Loucy (cell line): ENCODE measurements around the gene GRHL3.
"Not testable (repeated sequence)": the region's sequence is repeated elsewhere in the genome, so short reads cannot be mapped to it uniquely, and the experiment has no call there.

Experiments used
- H2AFZ ChIP-seq: fragments of 200-600 bp; sonication (generic); 2 replicates; pipeline ENCODE4 v1.6.0; 2016; ENCODE audit warnings: antibody characterized with exemption, mild to moderate bottlenecking, low read length, moderate library complexity
- H3F3A ChIP-seq: fragments of 200-600 bp; 2 replicates; pipeline ENCODE4 v1.6.0; 2016; ENCODE audit warnings: antibody characterized with exemption, low read depth, mild to moderate bottlenecking
- H3K27me3 ChIP-seq: fragments of 200-600 bp; sonication (generic); 2 replicates; pipeline ENCODE4 v1.6.1; 2014; ENCODE audit warnings: low read length, mild to moderate bottlenecking; ENCODE audit not compliant: insufficient read depth, poor library complexity, severe bottlenecking
- H3K36me3 ChIP-seq: fragments of 200-600 bp; sonication (generic); 2 replicates; pipeline ENCODE4 v1.6.1; 2016; ENCODE audit warnings: low read length; ENCODE audit not compliant: insufficient read depth
- H3K4me1 ChIP-seq: fragments of 200-600 bp; sonication (generic); 2 replicates; pipeline ENCODE4 v1.5.1; 2014; ENCODE audit warnings: low read length, mild to moderate bottlenecking; ENCODE audit not compliant: insufficient read depth, poor library complexity, severe bottlenecking
- H3K4me2 ChIP-seq: fragments of 200-600 bp; sonication (generic); 2 replicates; pipeline ENCODE4 v1.6.0; 2014; ENCODE audit warnings: antibody characterized with exemption, low read length, low read depth, mild to moderate bottlenecking; ENCODE audit not compliant: poor library complexity, severe bottlenecking
- H3K4me3 ChIP-seq: fragments of 200-600 bp; sonication (generic); 2 replicates; pipeline ENCODE4 v1.5.1; 2014; ENCODE audit warnings: low read length, mild to moderate bottlenecking, mixed read lengths; ENCODE audit not compliant: poor library complexity, severe bottlenecking
- H3K79me2 ChIP-seq: fragments of 200-600 bp; sonication (generic); 2 replicates; pipeline ENCODE4 v1.6.1; 2014; ENCODE audit warnings: low read length; ENCODE audit not compliant: insufficient read depth
- H3K9ac ChIP-seq: fragments of 200-600 bp; sonication (generic); 2 replicates; pipeline ENCODE4 v1.6.0; 2014; ENCODE audit warnings: mild to moderate bottlenecking, low read depth, low read length, moderate library complexity; ENCODE audit not compliant: poor library complexity, severe bottlenecking
- H3K9me2 ChIP-seq: fragments of 200-600 bp; sonication (generic); replicated peaks from 2 replicates; pipeline ENCODE4 v1.6.1; 2016; ENCODE audit warnings: low read depth, low read length, mixed read lengths
- H3K9me3 ChIP-seq: fragments of 200-600 bp; sonication (generic); 2 replicates; pipeline ENCODE4 v1.6.1; 2014; ENCODE audit warnings: mild to moderate bottlenecking, antibody characterized with exemption, low read length, low read depth; ENCODE audit not compliant: insufficient read depth
- H4K20me1 ChIP-seq: fragments of 200-600 bp; sonication (generic); 2 replicates; pipeline ENCODE4 v1.6.0; 2014; ENCODE audit warnings: antibody characterized with exemption, low read length, mild to moderate bottlenecking; ENCODE audit not compliant: insufficient read depth, poor library complexity, severe bottlenecking
- EZH2phosphoT487 ChIP-seq: fragments of 200-600 bp; IDR thresholded peaks from 2 replicates; pipeline ENCODE4 v1.6.1; 2018; ENCODE audit warnings: antibody characterized with exemption, mild to moderate bottlenecking, moderate library complexity, borderline replicate concordance
- TF ChIP-seq, protein P1 (sequence below): fragments of 200-600 bp; sonication (generic); conservative IDR thresholded peaks from 2 replicates; pipeline ENCODE4 v1.5.1; 2014; ENCODE audit warnings: mild to moderate bottlenecking, antibody characterized with exemption, low read length

The GRHL3 gene

DNA sequence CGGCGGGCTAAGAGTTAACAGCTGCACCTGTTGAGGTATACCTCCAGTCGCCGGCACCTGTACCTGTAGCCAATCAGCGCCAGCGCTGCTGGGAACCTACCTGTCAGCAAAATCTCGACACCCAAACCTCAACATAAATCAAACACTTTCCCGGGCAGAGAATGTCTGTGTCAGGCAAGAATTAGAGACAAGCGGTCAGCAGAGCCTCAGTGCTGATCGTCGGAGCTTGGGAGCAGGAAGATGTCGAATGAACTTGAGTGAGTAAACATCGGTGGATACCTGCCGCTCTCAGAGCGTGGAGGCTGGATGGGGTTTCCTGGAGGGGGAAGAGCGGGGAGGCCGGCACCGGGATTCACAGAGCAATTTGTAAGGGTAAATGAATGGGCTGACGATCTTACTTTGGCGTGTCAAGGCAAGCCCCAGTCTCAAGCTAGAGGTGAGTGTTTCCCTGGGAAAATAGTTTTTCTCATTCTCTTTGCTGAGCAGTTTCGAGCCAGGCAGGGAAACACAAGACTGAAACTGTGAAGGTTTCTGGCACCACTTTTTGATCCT is at the start of gene GRHL3:
GRHL3 (plus strand) TSS at position 46 of the 552 bp plus-strand sequence; CDS start at position 241, 195 bp downstream.
- Histone ChIP-seq H3K27me3 (no peaks in the 10 kb centered on the region), H2AFZ (no peak within 1 kb of the TSS), H3K9ac (peak within 1 kb of the TSS; percentile 17), H3K4me3 (peak within 1 kb of the TSS; percentile 18), H3K9me2 (no peaks in the 10 kb centered on the region), H3K36me3 (no peaks in the 10 kb centered on the region), H3K4me2 (peak within 1 kb of the TSS; percentile 90), H3K4me1 (peaks cover 58% of the 10 kb centered on the region), H3F3A (peaks cover 7% of the 10 kb centered on the region; the same call in 1 of the 2 replicates), H4K20me1 (no peaks in the 10 kb centered on the region), H3K9me3 (no peaks in the 10 kb centered on the region), H3K79me2 (no peaks in the 10 kb centered on the region)
- TF ChIP-seq, protein P1, sequence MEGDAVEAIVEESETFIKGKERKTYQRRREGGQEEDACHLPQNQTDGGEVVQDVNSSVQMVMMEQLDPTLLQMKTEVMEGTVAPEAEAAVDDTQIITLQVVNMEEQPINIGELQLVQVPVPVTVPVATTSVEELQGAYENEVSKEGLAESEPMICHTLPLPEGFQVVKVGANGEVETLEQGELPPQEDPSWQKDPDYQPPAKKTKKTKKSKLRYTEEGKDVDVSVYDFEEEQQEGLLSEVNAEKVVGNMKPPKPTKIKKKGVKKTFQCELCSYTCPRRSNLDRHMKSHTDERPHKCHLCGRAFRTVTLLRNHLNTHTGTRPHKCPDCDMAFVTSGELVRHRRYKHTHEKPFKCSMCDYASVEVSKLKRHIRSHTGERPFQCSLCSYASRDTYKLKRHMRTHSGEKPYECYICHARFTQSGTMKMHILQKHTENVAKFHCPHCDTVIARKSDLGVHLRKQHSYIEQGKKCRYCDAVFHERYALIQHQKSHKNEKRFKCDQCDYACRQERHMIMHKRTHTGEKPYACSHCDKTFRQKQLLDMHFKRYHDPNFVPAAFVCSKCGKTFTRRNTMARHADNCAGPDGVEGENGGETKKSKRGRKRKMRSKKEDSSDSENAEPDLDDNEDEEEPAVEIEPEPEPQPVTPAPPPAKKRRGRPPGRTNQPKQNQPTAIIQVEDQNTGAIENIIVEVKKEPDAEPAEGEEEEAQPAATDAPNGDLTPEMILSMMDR, result no peak
- TF ChIP-seq EZH2phosphoT487, result no peak

- H3K36me3 ChIP-seq, H3K9ac ChIP-seq, H3K4me3 ChIP-seq, H3K4me1 ChIP-seq, H3K9me3 ChIP-seq, H3K79me2 ChIP-seq, H2AFZ ChIP-seq, H3F3A ChIP-seq, H3K4me2 ChIP-seq, H3K9me2 ChIP-seq, H3K27me3 ChIP-seq, H4K20me1 ChIP-seq: not testable (repeated sequence)
Measured at GRCh38 chr1:24274203-24275103, 44.7 kb upstream of the GRHL3 start.

- Histone ChIP-seq H3K27me3 (no peaks in the 10 kb centered on the region), H3K9me3 (no peaks in the 10 kb centered on the region), H4K20me1 (no peaks in the 10 kb centered on the region), H3K4me3 (no peak overlapping the region), H3F3A (no peaks in the 10 kb centered on the region), H3K36me3 (no peaks in the 10 kb centered on the region), H3K9me2 (no peaks in the 10 kb centered on the region), H3K4me2 (no peak overlapping the region), H3K9ac (no peak overlapping the region), H2AFZ (no peak overlapping the region), H3K79me2 (no peaks in the 10 kb centered on the region), H3K4me1 (no peaks in the 10 kb centered on the region)
- no peak for TF ChIP-seq EZH2phosphoT487
- TF ChIP-seq, protein P1, result no peak
Measured at GRCh38 chr1:24275104-24275410, 44.1 kb upstream of the GRHL3 start.
